Breast epithelium (tissue), 4 donors: ENCODE results near the gene GLB1L2. TPM values are rescaled to one million over a fixed set of nuclear protein-coding genes. Genes with fewer than 3 reads are reported as not detected.

Experiments used
- DNase-seq, 2 donors: peaks; one replicate each; pipeline ENCODE4 v3.0.0-alpha.2; 2019; ENCODE audit warnings: low spot score in 2 of 2
- H3K27ac ChIP-seq, 2 donors: fragments of 200-600 bp; sonication (generic) in 1 of 2; one replicate each; pipeline ENCODE4 v1.5.1; 2016 to 2019; ENCODE audit warnings: mild to moderate bottlenecking in 1 of 2
- H3K27me3 ChIP-seq, 2 donors: fragments of 200-600 bp; sonication (generic) in 1 of 2; one replicate each; pipeline versions ENCODE4 v1.5.1 to v1.6.0; 2017 to 2019; ENCODE audit warnings: control low read depth in 1 of 2, mild to moderate bottlenecking in 1 of 2
- H3K36me3 ChIP-seq: fragments of 200-600 bp; one replicate; pipeline ENCODE4 v1.5.1; 2019
- H3K4me1 ChIP-seq, 2 donors: fragments of 200-600 bp; sonication (generic); one replicate each; pipeline ENCODE4 v1.5.1; 2016 to 2019; ENCODE audit warnings: control low read depth in 1 of 2
- H3K4me3 ChIP-seq, 3 donors: fragments of 200-600 bp; sonication (generic); 1 replicate in 2 of 3; 2 replicates in 1 of 3; pipeline ENCODE4 v1.5.1; 2016 to 2019; ENCODE audit warnings: mild to moderate bottlenecking in 3 of 3, moderate library complexity in 2 of 3
- H3K9me3 ChIP-seq, 2 donors: fragments of 200-600 bp; sonication (generic) in 1 of 2; one replicate each; pipeline ENCODE4 v1.5.1; 2016 to 2019; ENCODE audit warnings: control low read depth in 1 of 2
- CTCF ChIP-seq, 3 donors: fragments of 450-650 bp; IDR thresholded peaks; one replicate each; pipeline ENCODE4 v1.5.1; 2016 to 2017; ENCODE audit warnings: antibody characterized with exemption in 3 of 3, mild to moderate bottlenecking in 3 of 3, moderate library complexity in 3 of 3
- POLR2A ChIP-seq: fragments of 450-650 bp; IDR thresholded peaks from one replicate; pipeline ENCODE4 v1.6.1; 2016; ENCODE audit warnings: antibody characterized with exemption, mild to moderate bottlenecking, moderate library complexity
- POLR2AphosphoS5 ChIP-seq, 3 donors: sonication (generic); formaldehyde crosslinking; IDR thresholded peaks; one replicate each; pipeline ENCODE4 v1.6.1; 2017; ENCODE audit warnings: antibody characterized with exemption in 3 of 3
- intact Hi-C: fragments of 100-400 bp; cut with DNase I; formaldehyde crosslinking; loops from one replicate; pipeline ENCODE4 v1.15.1; 2023; ENCODE audit warnings: low total_unique reads
- total RNA-seq, 3 donors: library from RNA; depleted of rRNA; stranded (reverse); fragments of >200 nt; gene quantifications; one replicate each; pipeline ENCODE4 v1.1.0, GENCODE V29; 2016

GLB1L2 gene
- total RNA-seq, 3 donors from 2014 or later, result 3.4 to 11.5 (median 6.6) TPM

GRCh38 chr11:134356656-134357544, 25.1 kb downstream of the GLB1L2 start:
- no peaks in the 10 kb centered on the region for H3K9me3 ChIP-seq
- no peaks in the 10 kb centered on the region for H3K4me1 ChIP-seq
- no peak overlapping the region for H3K4me3 ChIP-seq
- TF ChIP-seq POLR2A, result no peak
- TF ChIP-seq CTCF (IDR thresholded peaks at IDR 0.05), result no peak
- TF ChIP-seq POLR2AphosphoS5 (IDR thresholded peaks at IDR 0.05), result no peak
- no peaks in the 10 kb centered on the region for H3K27me3 ChIP-seq
- no peaks in the 10 kb centered on the region for H3K36me3 ChIP-seq
- DNase-seq, result peak in 1 of 2 donors; percentile 22
- no peak overlapping the region for H3K27ac ChIP-seq
- intact Hi-C loops, result no loop called here

- intact Hi-C loops, result no loop called here
- Histone ChIP-seq H3K27ac (no peak overlapping the region), H3K9me3 (no peaks in the 10 kb centered on the region), H3K27me3 (no peaks in the 10 kb centered on the region), H3K4me3 (no peak overlapping the region), H3K4me1 (no peaks in the 10 kb centered on the region), H3K36me3 (no peaks in the 10 kb centered on the region)
- TF ChIP-seq CTCF (IDR thresholded peaks at IDR 0.05) (no peak), POLR2AphosphoS5 (IDR thresholded peaks at IDR 0.05) (no peak), POLR2A (no peak)
- no peak for DNase-seq
Measured at GRCh38 chr11:134357545-134357839, 25.7 kb downstream of the GLB1L2 start.

GRCh38 chr11:134358165-134358855, 26.5 kb downstream of the GLB1L2 start:
- no peak for TF ChIP-seq POLR2AphosphoS5 (IDR thresholded peaks at IDR 0.05)
- no peak for TF ChIP-seq POLR2A
- no peak for TF ChIP-seq CTCF (IDR thresholded peaks at IDR 0.05)
- intact Hi-C loops, result no loop called here
- Histone ChIP-seq H3K36me3 (no peaks in the 10 kb centered on the region), H3K9me3 (no peaks in the 10 kb centered on the region), H3K27me3 (no peaks in the 10 kb centered on the region), H3K27ac (no peak overlapping the region), H3K4me3 (no peak overlapping the region), H3K4me1 (no peaks in the 10 kb centered on the region)
- peak in 1 of 2 donors; percentile 22 for DNase-seq

- Histone ChIP-seq H3K36me3 (no peaks in the 10 kb centered on the region), H3K9me3 (no peaks in the 10 kb centered on the region), H3K27me3 (no peaks in the 10 kb centered on the region), H3K4me1 (no peaks in the 10 kb centered on the region), H3K27ac (no peak overlapping the region), H3K4me3 (no peak overlapping the region)
- TF ChIP-seq POLR2AphosphoS5 (IDR thresholded peaks at IDR 0.05) (no peak), POLR2A (no peak), CTCF (IDR thresholded peaks at IDR 0.05) (no peak)
- intact Hi-C loops, result no loop called here
- DNase-seq, result peak in 1 of 2 donors; percentile 35
Measured at GRCh38 chr11:134358856-134359490, 27.2 kb downstream of the GLB1L2 start.

- TF ChIP-seq POLR2A (no peak), CTCF (IDR thresholded peaks at IDR 0.05) (no peak), POLR2AphosphoS5 (IDR thresholded peaks at IDR 0.05) (no peak)
- H3K27ac ChIP-seq, result no peak overlapping the region
- DNase-seq, result peak in 1 of 2 donors; percentile 24
- no peaks in the 10 kb centered on the region for H3K36me3 ChIP-seq
- H3K4me3 ChIP-seq, result no peak overlapping the region
- no peaks in the 10 kb centered on the region for H3K27me3 ChIP-seq
- H3K9me3 ChIP-seq, result no peaks in the 10 kb centered on the region
- no peaks in the 10 kb centered on the region for H3K4me1 ChIP-seq
- intact Hi-C loops, result no loop called here
Measured at GRCh38 chr11:134359646-134360045, 27.9 kb downstream of the GLB1L2 start.
